Activated CD8-positive, alpha-beta T cell treated with anti-CD3 and anti-CD28 coated beads for 36 hours (primary cell): Measurements from ENCODE around the gene ATP1B1. TPM values are rescaled to one million over a fixed set of nuclear protein-coding genes. Genes with fewer than 3 reads are reported as not detected.

Experiments used
- ATAC-seq: fragments of 200-7000 bp; cut with Tn5 transposase; one replicate; pipeline ENCODE4 v1.10.0; 2021; ENCODE audit warnings: mild to moderate bottlenecking, moderate library complexity
- CTCF ChIA-PET: fragments of 350-600 bp; sonication (Branson Sonifier 250); formaldehyde crosslinking; loops from one replicate; lab custom pipeline; 2021; ENCODE audit warnings: antibody characterized with exemption; lab: Charles Lee
- POLR2A ChIA-PET: fragments of 350-600 bp; sonication (Branson Sonifier 250); formaldehyde crosslinking; loops from one replicate; lab custom pipeline; 2021; ENCODE audit warnings: antibody characterized with exemption; lab: Charles Lee
- DNase-seq: peaks from one replicate; pipeline ENCODE4 v3.0.0-alpha.2; 2020
- H3K27ac Mint-ChIP-seq: one replicate; pipeline ENCODE4 v1.8.0; 2021; ENCODE audit warnings: mild to moderate bottlenecking, mixed read lengths
- H3K27me3 Mint-ChIP-seq: one replicate; pipeline ENCODE4 v1.8.0; 2021; ENCODE audit warnings: mixed read lengths
- H3K36me3 Mint-ChIP-seq: one replicate; pipeline ENCODE4 v1.8.0; 2021; ENCODE audit warnings: low read depth, mixed read lengths
- H3K4me1 Mint-ChIP-seq: one replicate; pipeline ENCODE4 v1.8.0; 2021; ENCODE audit warnings: low read depth, mixed read lengths
- H3K4me3 Mint-ChIP-seq: one replicate; pipeline ENCODE4 v1.8.0; 2021; ENCODE audit warnings: mild to moderate bottlenecking, moderate library complexity, mixed read lengths
- H3K9me3 Mint-ChIP-seq: one replicate; pipeline ENCODE4 v1.8.0; 2021; ENCODE audit warnings: mixed read lengths
- intact Hi-C: fragments of 100-400 bp; cut with micrococcal nuclease; formaldehyde crosslinking; loops from one replicate; pipeline ENCODE4 v1.10.0; 2022
- total RNA-seq, 2 experiments: library from RNA; stranded (reverse); gene quantifications; one replicate each; pipeline ENCODE4 v1.2.3, GENCODE V29; 2021
- TF ChIP-seq, protein P1 (sequence below): fragments of 200-600 bp; IDR thresholded peaks from one replicate; pipeline ENCODE4 v1.8.0; 2022; ENCODE audit warnings: antibody characterized with exemption, mild to moderate bottlenecking

ATP1B1 gene
- total RNA-seq, 2 experiments from 2014 or later: 3.1 to 3.7 TPM

DNA sequence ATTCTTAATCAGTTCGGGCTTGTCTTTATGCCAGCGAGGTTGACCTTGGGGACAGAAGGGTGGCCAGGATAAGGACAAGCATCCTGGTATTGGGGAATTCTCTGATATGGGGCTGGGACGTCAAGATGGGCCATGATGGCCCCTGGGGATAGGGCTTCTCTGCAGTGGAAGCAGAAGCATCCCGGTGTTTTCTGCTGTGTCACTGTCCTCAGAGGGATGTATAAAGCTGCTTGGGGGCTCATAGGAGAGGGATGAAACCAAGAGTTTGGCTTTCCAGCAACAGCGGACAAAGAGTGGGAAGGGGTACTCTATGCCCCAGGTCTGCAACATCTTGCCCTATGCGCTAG, 1.4 kb upstream of the ATP1B1 start:
- no peaks in the 10 kb centered on the region for H3K9me3 Mint-ChIP-seq
- ChIA-PET CTCF (interaction anchor here (1.2 to 1.8 kb wide), 2 partner anchors 18 to 243 kb away, joined by 3 to 5 read pairs; no protein-coding TSS in a partner anchor), POLR2A (interaction anchor here (0.7 kb wide), 1 partner anchor 788 kb away, joined by 3 read pairs; no protein-coding TSS in a partner anchor)
- intact Hi-C loops: loop anchor here (10.0 kb wide), 1 partner anchor 260 kb away; the partner anchor contains the start of genes BLZF1 and NME7
- peaks cover 27% of the 10 kb centered on the region for H3K4me1 Mint-ChIP-seq
- H3K36me3 Mint-ChIP-seq: no peaks in the 10 kb centered on the region
- H3K27ac Mint-ChIP-seq: no peak overlapping the region
- ATAC-seq (no peak), DNase-seq (no peak)
- peaks cover 7% of the 10 kb centered on the region for H3K27me3 Mint-ChIP-seq
- H3K4me3 Mint-ChIP-seq: peak overlapping the region; percentile 65
- TF ChIP-seq, protein P1, sequence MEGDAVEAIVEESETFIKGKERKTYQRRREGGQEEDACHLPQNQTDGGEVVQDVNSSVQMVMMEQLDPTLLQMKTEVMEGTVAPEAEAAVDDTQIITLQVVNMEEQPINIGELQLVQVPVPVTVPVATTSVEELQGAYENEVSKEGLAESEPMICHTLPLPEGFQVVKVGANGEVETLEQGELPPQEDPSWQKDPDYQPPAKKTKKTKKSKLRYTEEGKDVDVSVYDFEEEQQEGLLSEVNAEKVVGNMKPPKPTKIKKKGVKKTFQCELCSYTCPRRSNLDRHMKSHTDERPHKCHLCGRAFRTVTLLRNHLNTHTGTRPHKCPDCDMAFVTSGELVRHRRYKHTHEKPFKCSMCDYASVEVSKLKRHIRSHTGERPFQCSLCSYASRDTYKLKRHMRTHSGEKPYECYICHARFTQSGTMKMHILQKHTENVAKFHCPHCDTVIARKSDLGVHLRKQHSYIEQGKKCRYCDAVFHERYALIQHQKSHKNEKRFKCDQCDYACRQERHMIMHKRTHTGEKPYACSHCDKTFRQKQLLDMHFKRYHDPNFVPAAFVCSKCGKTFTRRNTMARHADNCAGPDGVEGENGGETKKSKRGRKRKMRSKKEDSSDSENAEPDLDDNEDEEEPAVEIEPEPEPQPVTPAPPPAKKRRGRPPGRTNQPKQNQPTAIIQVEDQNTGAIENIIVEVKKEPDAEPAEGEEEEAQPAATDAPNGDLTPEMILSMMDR: no peak

DNA sequence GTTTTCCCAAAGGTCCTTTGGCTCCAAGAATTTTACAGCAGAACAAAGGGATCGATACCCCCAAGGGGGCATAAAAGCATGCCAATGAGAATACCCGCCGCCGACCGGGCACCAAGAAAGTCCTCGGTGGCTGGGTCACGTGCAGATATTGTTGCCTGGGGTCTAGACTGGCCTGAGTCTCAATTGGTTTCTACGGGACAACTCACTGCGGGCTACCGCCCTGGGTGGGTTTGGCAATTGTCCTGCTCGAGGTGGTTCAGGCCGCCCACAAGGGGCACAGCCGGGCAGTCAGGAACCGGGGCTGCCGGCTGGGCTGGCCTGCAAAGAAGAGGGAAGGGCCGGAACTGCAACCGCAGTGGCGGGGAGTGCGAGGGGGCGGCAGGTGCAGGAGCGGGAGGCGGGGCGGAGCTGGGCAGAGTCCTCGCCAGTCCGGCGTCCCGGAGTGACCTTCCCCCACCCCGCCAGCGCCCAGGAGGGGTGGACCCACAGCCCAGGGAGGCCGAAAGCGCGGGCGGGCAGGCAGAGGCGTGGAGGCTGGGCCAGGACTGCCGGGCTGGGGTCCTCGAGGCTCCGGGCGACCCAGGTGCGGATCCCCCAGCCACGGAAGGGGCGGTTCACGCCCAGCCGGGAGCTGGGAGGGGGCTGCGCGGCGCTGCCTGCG, 926 bp upstream of the ATP1B1 start:
- Mint-ChIP-seq H3K27me3 (peaks cover 7% of the 10 kb centered on the region), H3K4me1 (peaks cover 32% of the 10 kb centered on the region), H3K4me3 (peak overlapping the region; percentile 65), H3K27ac (no peak overlapping the region), H3K9me3 (no peaks in the 10 kb centered on the region), H3K36me3 (no peaks in the 10 kb centered on the region)
- peak; percentile 1 for ATAC-seq
- ChIA-PET POLR2A (no interaction called here), CTCF (interaction anchor here (1.2 to 1.8 kb wide), 2 partner anchors 18 to 243 kb away, joined by 3 to 5 read pairs; no protein-coding TSS in a partner anchor)
- peak; percentile 47 for DNase-seq
- intact Hi-C loops: loop anchor here (10.0 kb wide), 1 partner anchor 259 kb away; the partner anchor contains the start of genes BLZF1 and NME7
- TF ChIP-seq, protein P1: no peak

DNA sequence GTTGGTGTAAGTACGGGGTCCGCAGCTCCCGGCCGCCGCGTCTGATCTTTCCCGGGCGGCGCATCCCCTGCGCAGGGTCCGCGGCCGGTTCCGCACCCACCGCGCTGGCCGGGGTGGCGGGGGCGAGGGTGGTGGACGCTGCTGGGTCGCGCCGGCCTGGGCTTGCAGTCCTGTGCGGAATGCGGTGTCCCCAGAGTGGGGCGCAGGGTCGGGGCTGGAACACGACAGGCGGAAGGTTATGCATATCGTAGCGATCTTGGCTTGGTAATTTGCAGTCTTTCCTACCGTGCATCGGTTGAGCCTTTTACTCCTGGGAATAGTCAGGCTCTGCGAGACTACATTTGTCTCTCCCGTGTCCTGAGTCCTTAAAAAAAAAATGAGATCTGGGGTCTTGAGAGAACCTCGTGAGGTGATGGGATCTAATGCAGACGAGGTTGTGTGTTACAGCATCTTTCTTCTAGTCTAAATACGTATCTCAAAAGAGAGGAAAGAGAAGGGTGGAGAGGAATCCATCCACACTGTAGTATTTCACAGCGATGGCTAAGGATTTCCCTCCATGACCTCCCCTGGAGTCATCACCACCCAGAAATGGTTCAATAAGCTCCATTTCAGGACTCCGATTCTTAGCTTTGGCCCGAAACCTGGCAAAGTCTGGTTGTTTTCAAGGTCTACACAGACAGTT, 572 bp downstream of the ATP1B1 start:
- no peak for DNase-seq

DNA sequence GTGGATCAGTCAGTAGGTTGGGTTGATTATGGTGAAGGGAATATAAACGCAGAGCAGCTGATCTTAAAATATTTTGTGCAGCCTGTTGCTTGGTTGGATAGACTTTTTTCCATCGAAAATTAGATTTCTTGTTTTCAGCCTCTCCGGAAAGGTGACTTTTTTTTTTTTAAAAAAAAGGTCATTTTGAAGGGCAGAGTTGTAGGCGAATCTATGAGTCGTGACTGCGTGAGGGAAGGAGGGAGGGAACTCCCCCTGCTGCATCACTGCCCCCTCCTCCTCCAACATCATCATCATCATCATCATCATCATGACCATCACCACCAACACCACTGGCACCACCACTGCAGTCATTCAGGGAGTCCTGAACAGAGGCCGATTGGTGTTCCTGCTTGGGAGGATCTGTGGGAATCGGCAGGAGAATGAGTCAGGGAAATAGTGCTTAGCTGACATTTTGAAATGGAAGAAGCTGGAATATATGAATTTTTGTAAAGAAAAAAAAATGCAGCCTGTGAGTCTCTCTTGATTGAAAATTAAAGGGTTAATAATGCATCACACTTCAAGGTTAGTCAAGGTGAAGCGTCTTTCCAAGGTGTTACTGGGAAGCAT, 1.2 kb downstream of the ATP1B1 start:
- Mint-ChIP-seq H3K4me3 (peak overlapping the region; percentile 72), H3K36me3 (peaks cover 4% of the 10 kb centered on the region), H3K27ac (peak overlapping the region; percentile 66), H3K4me1 (peaks cover 35% of the 10 kb centered on the region), H3K27me3 (peaks cover 7% of the 10 kb centered on the region), H3K9me3 (no peaks in the 10 kb centered on the region)
- CTCF ChIA-PET: interaction anchor here (0.8 to 1.0 kb wide), 2 partner anchors 242 to 504 kb away, joined by 3 read pairs; no protein-coding TSS in a partner anchor
- TF ChIP-seq, protein P1: no peak
- DNase-seq (peak; percentile 50), ATAC-seq (no peak)
- POLR2A ChIA-PET: interaction anchor here (0.6 kb wide), 1 partner anchor 416 kb away, joined by 3 read pairs; no protein-coding TSS in a partner anchor
- intact Hi-C loops: loop anchor here (10.0 kb wide), 1 partner anchor 257 kb away; the partner anchor contains the start of genes BLZF1 and NME7

More for the DNA sequence above, 572 bp downstream of the ATP1B1 start:
- ATAC-seq: no peak
- ChIA-PET POLR2A (interaction anchor here (0.6 kb wide), 1 partner anchor 416 kb away, joined by 3 read pairs; no protein-coding TSS in a partner anchor), CTCF (interaction anchor here (1.0 kb wide), 1 partner anchor 504 kb away, joined by 3 read pairs; no protein-coding TSS in a partner anchor)
- intact Hi-C loops: loop anchor here (10.0 kb wide), 1 partner anchor 258 kb away; the partner anchor contains the start of genes BLZF1 and NME7
- peaks cover 35% of the 10 kb centered on the region for H3K4me1 Mint-ChIP-seq
- no peaks in the 10 kb centered on the region for H3K9me3 Mint-ChIP-seq
- TF ChIP-seq, protein P1: no peak
- H3K27me3 Mint-ChIP-seq: peaks cover 7% of the 10 kb centered on the region
- peak overlapping the region; percentile 72 for H3K4me3 Mint-ChIP-seq
- H3K27ac Mint-ChIP-seq: no peak overlapping the region
- H3K36me3 Mint-ChIP-seq: peaks cover 1% of the 10 kb centered on the region
